ENCODE results near the gene WDR89.
"Not testable (repeated sequence)": the region's sequence is repeated elsewhere in the genome, so short reads cannot be mapped to it uniquely, and the experiment has no call there.

Gene WDR89

DNA sequence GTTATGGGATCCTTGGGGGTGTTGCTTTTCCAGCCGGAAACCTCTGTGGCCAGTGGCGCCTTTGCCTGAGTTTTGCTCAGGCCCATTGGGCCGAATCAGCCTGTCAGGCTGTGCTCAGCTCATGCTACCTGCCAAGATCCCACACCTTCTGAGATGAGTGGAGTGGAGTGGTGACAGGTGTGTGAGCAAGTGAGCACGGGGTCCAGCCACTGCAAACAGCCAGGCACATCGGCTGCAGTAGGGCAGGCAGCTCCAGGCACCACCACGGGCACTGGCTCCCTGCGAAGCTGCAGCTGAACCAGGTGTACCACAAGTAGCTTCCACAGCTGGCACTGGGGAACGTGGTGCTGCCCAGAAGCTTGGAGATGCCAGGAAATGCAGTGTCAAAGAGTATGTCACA, 21.1 kb upstream of the WDR89 start:
- no peak for DNase-seq
- TF ChIP-seq, protein P1, sequence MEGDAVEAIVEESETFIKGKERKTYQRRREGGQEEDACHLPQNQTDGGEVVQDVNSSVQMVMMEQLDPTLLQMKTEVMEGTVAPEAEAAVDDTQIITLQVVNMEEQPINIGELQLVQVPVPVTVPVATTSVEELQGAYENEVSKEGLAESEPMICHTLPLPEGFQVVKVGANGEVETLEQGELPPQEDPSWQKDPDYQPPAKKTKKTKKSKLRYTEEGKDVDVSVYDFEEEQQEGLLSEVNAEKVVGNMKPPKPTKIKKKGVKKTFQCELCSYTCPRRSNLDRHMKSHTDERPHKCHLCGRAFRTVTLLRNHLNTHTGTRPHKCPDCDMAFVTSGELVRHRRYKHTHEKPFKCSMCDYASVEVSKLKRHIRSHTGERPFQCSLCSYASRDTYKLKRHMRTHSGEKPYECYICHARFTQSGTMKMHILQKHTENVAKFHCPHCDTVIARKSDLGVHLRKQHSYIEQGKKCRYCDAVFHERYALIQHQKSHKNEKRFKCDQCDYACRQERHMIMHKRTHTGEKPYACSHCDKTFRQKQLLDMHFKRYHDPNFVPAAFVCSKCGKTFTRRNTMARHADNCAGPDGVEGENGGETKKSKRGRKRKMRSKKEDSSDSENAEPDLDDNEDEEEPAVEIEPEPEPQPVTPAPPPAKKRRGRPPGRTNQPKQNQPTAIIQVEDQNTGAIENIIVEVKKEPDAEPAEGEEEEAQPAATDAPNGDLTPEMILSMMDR (IDR thresholded peaks at IDR 0.05; ENCODE audit: low read depth, low read length, missing control alignments), result no peak
- H3K36me3 ChIP-seq (replicated peaks), result no peaks in the 10 kb centered on the region
- H3K27me3 ChIP-seq (replicated peaks), result no peaks in the 10 kb centered on the region
- in situ Hi-C loops (cut with HindIII; ENCODE audit: low pct_ligation_motif_present, low sequenced_read_pairs), result no loop called here
- H3K4me3 ChIP-seq (ENCODE audit: low read depth, low read length), result no peak overlapping the region
- H3K27ac ChIP-seq, result no peak overlapping the region

DNA sequence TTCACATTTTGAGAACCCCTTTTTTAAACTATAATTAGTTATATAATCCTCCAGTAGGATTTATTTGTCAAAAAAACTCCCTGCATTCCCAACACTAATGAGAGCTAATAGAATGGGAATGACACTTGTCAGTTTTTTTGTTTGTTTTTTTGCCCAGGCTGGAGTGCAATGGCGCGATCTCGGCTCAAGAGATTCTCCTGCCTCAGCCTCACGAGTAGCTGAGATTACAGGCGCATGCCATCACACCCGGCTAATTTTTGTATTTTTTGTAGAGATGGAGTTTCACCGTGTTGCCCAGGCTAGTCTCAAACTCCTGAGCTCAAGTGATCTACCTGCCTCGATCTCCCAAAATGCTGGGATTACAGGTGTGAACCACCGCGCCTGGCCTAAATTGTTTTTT, 20.2 kb upstream of the WDR89 start:
- H3K36me3 ChIP-seq (replicated peaks); in situ Hi-C loops (cut with HindIII; ENCODE audit: low pct_ligation_motif_present, low sequenced_read_pairs); H3K27me3 ChIP-seq (replicated peaks); H3K27ac ChIP-seq; H3K4me3 ChIP-seq (ENCODE audit: low read depth, low read length); DNase-seq: not testable (repeated sequence)

DNA sequence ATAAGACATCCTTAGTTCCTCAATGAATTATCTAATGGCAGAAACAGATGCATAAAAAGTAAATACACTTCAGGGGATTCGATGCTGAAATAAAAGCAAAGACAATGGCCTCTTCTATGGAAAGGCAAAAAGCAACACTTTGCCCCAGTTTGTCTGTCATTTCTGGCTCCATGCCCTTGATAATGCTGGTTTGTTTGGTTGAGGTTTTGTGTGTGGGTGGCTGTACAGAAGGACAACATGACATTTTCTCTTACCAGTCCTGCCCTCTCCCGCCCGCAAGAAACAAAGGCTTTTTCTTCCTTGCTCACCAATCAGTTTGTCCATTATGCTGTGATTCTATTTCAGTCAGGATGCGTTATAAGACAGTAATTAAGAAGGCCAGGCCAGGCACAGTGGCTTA, 18.1 kb upstream of the WDR89 start:
- in situ Hi-C loops (cut with HindIII; ENCODE audit: low pct_ligation_motif_present, low sequenced_read_pairs), result no loop called here

DNA sequence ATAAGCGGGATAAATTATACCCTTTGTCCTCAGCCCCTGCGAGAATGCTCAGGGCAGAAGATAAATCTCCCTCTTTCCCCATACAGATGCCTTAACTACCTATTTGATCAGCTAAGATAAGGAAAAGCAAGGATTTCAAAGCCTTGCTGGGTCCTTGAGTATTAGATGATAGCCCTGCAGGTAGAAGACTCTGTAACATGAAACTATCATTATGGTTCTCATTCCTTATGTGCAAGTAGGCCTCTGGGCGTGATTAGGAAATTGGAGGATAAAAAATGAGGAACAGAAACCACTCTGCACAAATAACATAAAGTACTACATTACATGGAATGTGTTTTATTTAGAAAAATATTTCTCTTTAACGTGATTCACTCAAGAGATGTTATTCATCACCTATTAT, 14.5 kb upstream of the WDR89 start:
- H3K36me3 ChIP-seq (replicated peaks), result no peaks in the 10 kb centered on the region
- in situ Hi-C loops (cut with HindIII; ENCODE audit: low pct_ligation_motif_present, low sequenced_read_pairs), result no loop called here
- DNase-seq, result no peak
- no peaks in the 10 kb centered on the region for H3K27me3 ChIP-seq (replicated peaks)
- H3K27ac ChIP-seq, result no peak overlapping the region
- H3K4me3 ChIP-seq (ENCODE audit: low read depth, low read length), result no peak overlapping the region
- TF ChIP-seq, protein P1 (IDR thresholded peaks at IDR 0.05; ENCODE audit: low read depth, low read length, missing control alignments), result no peak

More for the DNA sequence above, 18.1 kb upstream of the WDR89 start:
- no peaks in the 10 kb centered on the region for H3K27me3 ChIP-seq (replicated peaks)
- H3K27ac ChIP-seq, result no peak overlapping the region
- TF ChIP-seq, protein P1 (IDR thresholded peaks at IDR 0.05; ENCODE audit: low read depth, low read length, missing control alignments), result no peak
- no peak for DNase-seq
- H3K36me3 ChIP-seq (replicated peaks), result no peaks in the 10 kb centered on the region
- H3K4me3 ChIP-seq (ENCODE audit: low read depth, low read length), result no peak overlapping the region

DNA sequence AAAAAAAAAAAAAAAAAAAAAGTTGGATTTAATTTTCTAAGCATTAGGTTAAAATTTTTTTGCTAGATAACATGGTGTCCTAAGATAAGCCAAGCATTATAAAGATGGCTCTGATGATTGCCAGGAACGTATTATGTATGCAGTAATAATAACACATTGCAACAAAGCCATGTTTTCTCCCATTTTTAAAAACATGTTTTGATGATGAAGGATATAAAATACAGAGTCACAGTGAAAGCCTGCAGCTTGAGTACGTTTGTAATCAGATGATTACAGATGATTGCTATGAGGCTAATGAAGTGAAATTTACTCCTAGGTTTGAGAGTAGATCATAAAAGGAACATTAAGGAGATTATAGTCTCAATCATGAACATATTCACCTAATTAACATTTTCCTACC, 13.3 kb upstream of the WDR89 start:
- in situ Hi-C loops (cut with HindIII; ENCODE audit: low pct_ligation_motif_present, low sequenced_read_pairs), result no loop called here
- DNase-seq, result no peak
- Histone ChIP-seq H3K27me3 (replicated peaks) (no peaks in the 10 kb centered on the region), H3K4me3 (ENCODE audit: low read depth, low read length) (no peak overlapping the region), H3K27ac (no peak overlapping the region), H3K36me3 (replicated peaks) (no peaks in the 10 kb centered on the region)
- TF ChIP-seq, protein P1 (IDR thresholded peaks at IDR 0.05; ENCODE audit: low read depth, low read length, missing control alignments), result no peak

DNA sequence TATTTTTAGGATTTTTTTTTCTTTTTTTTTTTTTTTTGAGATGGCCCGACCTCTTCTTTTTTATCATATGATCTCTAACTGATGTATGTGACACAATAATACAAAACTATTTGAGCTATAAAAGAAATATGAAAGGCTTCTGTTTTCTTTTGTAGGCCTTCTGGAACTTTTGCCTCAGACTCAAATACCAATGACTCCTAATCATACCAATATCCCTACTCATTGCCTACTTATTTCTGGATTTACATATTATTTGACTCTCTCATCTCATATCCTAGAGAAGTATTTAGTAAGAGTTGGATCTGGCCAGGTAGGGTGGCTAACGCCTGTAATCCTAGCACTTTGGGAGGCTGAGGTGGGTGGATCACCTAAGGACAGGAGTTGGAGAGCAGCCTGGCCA, 12.7 kb upstream of the WDR89 start:
- no peak for DNase-seq
- TF ChIP-seq, protein P1 (IDR thresholded peaks at IDR 0.05; ENCODE audit: low read depth, low read length, missing control alignments), result no peak

More for the DNA sequence above, 12.7 kb upstream of the WDR89 start:
- in situ Hi-C loops (cut with HindIII; ENCODE audit: low pct_ligation_motif_present, low sequenced_read_pairs), result no loop called here
- H3K36me3 ChIP-seq (replicated peaks), result no peaks in the 10 kb centered on the region
- no peak overlapping the region for H3K27ac ChIP-seq
- H3K4me3 ChIP-seq (ENCODE audit: low read depth, low read length), result no peak overlapping the region
- H3K27me3 ChIP-seq (replicated peaks), result no peaks in the 10 kb centered on the region

Measured in brain microvascular endothelial cell (primary cell).